Epithelial cell of esophagus (primary cell): ENCODE measurements around the gene TMEM116.

Experiments used
- DNase-seq: peaks from one replicate; pipeline ENCODE4 v3.0.0; 2010; ENCODE audit warnings: low read depth
- H3K4me3 ChIP-seq: 2 replicates; pipeline ENCODE4 v1.5.1; 2011; ENCODE audit warnings: mild to moderate bottlenecking, low read length, control low read depth
- TF ChIP-seq, protein P1 (sequence below): IDR thresholded peaks from 2 replicates; pipeline ENCODE4 v1.5.1; 2011; ENCODE audit warnings: low read depth, mild to moderate bottlenecking, low read length, control low read depth, inconsistent platforms; ENCODE audit not compliant: insufficient read depth; ENCODE audit errors: missing control alignments

TMEM116 gene

DNA sequence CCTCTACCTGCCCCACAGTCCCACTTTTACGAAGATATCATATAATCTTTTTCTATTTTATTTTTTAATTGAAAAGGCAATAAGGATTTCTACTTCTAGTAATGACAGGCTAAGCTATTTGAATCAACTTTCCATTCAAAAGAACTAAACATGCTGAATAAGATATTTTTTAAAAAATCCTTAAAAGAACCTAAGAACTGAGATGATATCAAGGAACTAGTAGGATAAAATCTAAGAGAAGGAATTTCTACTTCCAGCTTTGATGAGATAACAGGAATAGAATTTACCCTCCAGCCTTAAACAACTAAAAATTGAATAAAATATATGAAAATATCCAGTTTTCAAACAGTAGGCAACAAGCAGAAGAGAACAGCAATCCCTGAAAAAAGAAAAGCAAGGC, 69.0 kb downstream of the TMEM116 start:
- TF ChIP-seq, protein P1, sequence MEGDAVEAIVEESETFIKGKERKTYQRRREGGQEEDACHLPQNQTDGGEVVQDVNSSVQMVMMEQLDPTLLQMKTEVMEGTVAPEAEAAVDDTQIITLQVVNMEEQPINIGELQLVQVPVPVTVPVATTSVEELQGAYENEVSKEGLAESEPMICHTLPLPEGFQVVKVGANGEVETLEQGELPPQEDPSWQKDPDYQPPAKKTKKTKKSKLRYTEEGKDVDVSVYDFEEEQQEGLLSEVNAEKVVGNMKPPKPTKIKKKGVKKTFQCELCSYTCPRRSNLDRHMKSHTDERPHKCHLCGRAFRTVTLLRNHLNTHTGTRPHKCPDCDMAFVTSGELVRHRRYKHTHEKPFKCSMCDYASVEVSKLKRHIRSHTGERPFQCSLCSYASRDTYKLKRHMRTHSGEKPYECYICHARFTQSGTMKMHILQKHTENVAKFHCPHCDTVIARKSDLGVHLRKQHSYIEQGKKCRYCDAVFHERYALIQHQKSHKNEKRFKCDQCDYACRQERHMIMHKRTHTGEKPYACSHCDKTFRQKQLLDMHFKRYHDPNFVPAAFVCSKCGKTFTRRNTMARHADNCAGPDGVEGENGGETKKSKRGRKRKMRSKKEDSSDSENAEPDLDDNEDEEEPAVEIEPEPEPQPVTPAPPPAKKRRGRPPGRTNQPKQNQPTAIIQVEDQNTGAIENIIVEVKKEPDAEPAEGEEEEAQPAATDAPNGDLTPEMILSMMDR: no peak
- no peak overlapping the region for H3K4me3 ChIP-seq
- DNase-seq: no peak

DNA sequence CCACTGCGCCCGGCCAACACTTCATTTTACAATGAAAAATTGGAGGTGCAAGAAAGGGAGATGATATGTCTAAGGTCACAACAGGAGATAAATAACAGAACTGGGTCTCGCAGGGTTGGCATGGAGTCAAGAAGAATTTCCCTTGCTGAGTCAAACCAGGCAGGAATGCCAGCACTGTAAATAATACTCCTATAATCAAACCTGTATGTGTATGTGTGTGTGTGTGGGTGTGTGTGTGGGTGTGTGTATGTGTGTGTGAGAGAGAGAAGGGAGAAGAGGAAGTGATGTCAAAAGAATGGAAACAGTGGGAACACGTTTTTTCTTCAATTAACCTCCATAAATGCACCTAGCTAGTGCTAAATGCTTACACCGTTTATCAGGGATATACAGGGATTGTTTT, 70.4 kb downstream of the TMEM116 start:
- H3K4me3 ChIP-seq: no peak overlapping the region
- peak; percentile 86 for DNase-seq
- TF ChIP-seq, protein P1: no peak

DNA sequence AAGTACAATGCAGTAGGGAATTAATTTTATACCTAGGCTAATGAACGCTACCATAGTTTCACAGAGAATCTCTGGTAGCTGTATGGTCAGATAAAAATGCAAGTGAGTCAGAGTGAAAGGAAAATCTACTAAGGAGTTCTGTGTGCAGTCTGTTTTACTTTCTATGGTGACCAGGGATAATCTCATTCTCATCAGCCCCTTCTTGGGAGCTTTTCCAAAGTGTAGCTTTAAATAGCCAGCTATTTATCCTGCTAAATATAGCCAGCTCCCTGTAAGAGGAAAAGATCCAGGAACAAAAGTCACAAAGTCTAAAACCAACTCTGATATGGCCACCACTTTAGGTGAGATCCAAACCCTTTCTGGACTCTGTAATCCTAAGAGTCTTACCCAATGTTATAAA, 75.5 kb downstream of the TMEM116 start:
- H3K4me3 ChIP-seq: no peak overlapping the region
- TF ChIP-seq, protein P1: no peak
- DNase-seq: no peak

DNA sequence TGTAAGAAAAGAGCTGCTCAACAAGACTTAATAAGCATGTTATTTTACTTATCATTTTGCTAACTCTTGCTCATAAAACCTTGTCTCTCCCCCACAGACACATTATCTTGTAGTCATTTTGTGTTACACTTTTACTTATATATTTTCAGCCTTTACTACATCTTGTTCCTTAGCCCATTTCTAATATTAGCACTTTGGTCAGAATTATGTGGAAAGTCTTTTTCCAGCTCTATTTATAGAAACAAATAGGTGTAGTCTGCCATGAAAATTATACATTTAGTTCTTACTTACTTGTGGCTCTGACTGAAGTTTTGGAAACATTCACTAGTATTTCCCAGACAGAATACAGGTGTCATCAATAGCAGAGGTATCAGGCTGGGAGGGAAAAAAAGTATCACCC, 76.1 kb downstream of the TMEM116 start:
- DNase-seq: no peak
- TF ChIP-seq, protein P1: no peak
- no peak overlapping the region for H3K4me3 ChIP-seq

DNA sequence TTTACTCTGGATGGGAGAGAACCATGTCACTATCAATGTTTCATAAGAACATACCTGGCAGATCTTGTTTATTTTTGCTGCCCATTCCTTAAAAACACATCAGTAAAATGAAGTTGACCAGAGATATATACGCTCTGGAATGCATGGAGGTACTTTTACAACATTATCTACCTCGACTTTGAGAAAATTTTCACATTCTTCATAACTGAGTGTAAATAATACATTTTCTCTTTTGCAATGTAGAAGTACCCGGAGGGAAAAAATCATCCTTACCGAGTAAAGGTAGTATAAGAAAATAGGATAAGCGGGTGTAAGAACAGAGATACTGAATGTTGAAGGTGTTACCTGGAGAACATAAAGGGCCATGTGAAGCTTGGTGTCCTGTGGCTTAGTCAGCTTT, 80.7 kb downstream of the TMEM116 start:
- no peak overlapping the region for H3K4me3 ChIP-seq
- DNase-seq: no peak
- TF ChIP-seq, protein P1: no peak

DNA sequence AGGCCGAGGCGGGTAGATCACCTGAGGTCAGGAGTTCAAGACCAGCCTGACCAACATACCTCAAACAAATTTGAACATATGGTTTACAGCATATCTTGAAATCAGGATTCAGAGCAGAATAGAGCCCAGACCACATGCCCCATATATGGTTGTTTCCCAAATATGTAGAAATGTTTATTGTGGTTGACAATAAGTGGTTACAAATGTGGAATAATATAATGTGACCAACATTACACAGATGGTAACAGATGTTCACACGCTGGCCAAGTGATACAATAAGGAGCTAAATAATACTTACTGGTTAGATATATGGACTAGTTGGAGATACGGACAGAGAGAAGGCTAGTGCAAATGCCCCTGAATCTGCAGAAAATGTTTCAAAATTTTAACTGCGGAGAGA, 85.6 kb downstream of the TMEM116 start:
- no peak for DNase-seq
- no peak overlapping the region for H3K4me3 ChIP-seq
- TF ChIP-seq, protein P1: no peak

DNA sequence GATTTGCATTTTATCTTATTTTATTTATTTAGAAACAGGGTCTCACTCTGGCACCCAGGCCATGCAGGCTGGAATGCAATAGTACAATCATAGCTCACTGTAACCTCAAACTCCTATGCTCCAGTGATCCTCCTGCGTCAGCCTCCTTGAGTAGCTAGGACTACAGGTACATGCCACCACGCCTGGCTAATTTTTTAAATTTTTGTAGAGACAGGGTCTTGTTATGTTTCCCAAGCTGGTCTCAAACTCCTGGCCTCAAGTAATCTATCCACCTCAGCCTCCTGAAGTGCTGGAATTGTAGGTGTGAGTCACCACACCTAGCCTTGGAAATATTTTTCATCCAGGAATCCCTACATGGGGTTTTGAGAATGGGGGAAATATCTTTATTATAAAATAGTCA, 86.3 kb downstream of the TMEM116 start:
- no peak for DNase-seq
- H3K4me3 ChIP-seq: no peak overlapping the region
- TF ChIP-seq, protein P1: no peak
